Measurements from ENCODE around the gene EFCAB14. TPM values are rescaled to one million over a fixed set of nuclear protein-coding genes. Genes with fewer than 3 reads are reported as not detected.

The EFCAB14 gene
- total and polyA plus RNA-seq, 2 experiments from 2014 or later: 23.3 to 49.0 TPM

GRCh38 chr1:46677339-46677738 is 41.6 kb downstream of the EFCAB14 start (continued):
- TF ChIP-seq, protein P1, sequence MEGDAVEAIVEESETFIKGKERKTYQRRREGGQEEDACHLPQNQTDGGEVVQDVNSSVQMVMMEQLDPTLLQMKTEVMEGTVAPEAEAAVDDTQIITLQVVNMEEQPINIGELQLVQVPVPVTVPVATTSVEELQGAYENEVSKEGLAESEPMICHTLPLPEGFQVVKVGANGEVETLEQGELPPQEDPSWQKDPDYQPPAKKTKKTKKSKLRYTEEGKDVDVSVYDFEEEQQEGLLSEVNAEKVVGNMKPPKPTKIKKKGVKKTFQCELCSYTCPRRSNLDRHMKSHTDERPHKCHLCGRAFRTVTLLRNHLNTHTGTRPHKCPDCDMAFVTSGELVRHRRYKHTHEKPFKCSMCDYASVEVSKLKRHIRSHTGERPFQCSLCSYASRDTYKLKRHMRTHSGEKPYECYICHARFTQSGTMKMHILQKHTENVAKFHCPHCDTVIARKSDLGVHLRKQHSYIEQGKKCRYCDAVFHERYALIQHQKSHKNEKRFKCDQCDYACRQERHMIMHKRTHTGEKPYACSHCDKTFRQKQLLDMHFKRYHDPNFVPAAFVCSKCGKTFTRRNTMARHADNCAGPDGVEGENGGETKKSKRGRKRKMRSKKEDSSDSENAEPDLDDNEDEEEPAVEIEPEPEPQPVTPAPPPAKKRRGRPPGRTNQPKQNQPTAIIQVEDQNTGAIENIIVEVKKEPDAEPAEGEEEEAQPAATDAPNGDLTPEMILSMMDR (conservative IDR thresholded peaks at IDR 0.05; ENCODE audit: low read depth in 2 of 2): no peak
- no peak for TF ChIP-seq STAT1 (IDR thresholded peaks at IDR 0.05; ENCODE audit: unreplicated experiment)

- no peak for DNase-seq (ENCODE audit: low spot score)
- peaks cover 23% of the 10 kb centered on the region for H3K4me1 ChIP-seq (ENCODE audit: insufficient read depth)
These were observed 42.4 kb downstream of the EFCAB14 start for GRCh38 chr1:46676531-46676930.

More at GRCh38 chr1:46676531-46676930, 42.4 kb downstream of the EFCAB14 start:
- Mint-ChIP-seq H3K9me3 (no peaks in the 10 kb centered on the region), H3K4me1 (peaks cover 32% of the 10 kb centered on the region), H3K27me3 (ENCODE audit: insufficient read depth, low read depth, poor library complexity) (peaks cover 3% of the 10 kb centered on the region), H3K36me3 (ENCODE audit: low read depth) (peaks cover 31% of the 10 kb centered on the region), H3K27ac (peak overlapping the region; percentile 96), H3K4me3 (no peak overlapping the region)
- Histone ChIP-seq H3F3A (replicated peaks; ENCODE audit: low read depth) (no peaks in the 10 kb centered on the region), H3K27ac (ENCODE audit: low read depth) (no peak overlapping the region), H3K79me2 (replicated peaks; ENCODE audit: insufficient read depth) (no peaks in the 10 kb centered on the region), H3K27me3 (ENCODE audit: insufficient read depth) (no peaks in the 10 kb centered on the region), H4K20me1 (replicated peaks; ENCODE audit: insufficient read depth) (no peaks in the 10 kb centered on the region), H2AFZ (no peak overlapping the region), H3K9me2 (ENCODE audit: insufficient read depth) (no peaks in the 10 kb centered on the region), H3K36me3 (ENCODE audit: insufficient read depth) (peaks cover 6% of the 10 kb centered on the region), H3K4me2 (no peak overlapping the region), H3K4me3 (no peak overlapping the region)
- no peak for ATAC-seq
- TF ChIP-seq EZH2 (IDR thresholded peaks at IDR 0.05; ENCODE audit: low read depth, unreplicated experiment): no peak
- TF ChIP-seq POLR2AphosphoS5 (IDR thresholded peaks at IDR 0.05; ENCODE audit: low read depth): no peak
- TF ChIP-seq, protein P2, sequence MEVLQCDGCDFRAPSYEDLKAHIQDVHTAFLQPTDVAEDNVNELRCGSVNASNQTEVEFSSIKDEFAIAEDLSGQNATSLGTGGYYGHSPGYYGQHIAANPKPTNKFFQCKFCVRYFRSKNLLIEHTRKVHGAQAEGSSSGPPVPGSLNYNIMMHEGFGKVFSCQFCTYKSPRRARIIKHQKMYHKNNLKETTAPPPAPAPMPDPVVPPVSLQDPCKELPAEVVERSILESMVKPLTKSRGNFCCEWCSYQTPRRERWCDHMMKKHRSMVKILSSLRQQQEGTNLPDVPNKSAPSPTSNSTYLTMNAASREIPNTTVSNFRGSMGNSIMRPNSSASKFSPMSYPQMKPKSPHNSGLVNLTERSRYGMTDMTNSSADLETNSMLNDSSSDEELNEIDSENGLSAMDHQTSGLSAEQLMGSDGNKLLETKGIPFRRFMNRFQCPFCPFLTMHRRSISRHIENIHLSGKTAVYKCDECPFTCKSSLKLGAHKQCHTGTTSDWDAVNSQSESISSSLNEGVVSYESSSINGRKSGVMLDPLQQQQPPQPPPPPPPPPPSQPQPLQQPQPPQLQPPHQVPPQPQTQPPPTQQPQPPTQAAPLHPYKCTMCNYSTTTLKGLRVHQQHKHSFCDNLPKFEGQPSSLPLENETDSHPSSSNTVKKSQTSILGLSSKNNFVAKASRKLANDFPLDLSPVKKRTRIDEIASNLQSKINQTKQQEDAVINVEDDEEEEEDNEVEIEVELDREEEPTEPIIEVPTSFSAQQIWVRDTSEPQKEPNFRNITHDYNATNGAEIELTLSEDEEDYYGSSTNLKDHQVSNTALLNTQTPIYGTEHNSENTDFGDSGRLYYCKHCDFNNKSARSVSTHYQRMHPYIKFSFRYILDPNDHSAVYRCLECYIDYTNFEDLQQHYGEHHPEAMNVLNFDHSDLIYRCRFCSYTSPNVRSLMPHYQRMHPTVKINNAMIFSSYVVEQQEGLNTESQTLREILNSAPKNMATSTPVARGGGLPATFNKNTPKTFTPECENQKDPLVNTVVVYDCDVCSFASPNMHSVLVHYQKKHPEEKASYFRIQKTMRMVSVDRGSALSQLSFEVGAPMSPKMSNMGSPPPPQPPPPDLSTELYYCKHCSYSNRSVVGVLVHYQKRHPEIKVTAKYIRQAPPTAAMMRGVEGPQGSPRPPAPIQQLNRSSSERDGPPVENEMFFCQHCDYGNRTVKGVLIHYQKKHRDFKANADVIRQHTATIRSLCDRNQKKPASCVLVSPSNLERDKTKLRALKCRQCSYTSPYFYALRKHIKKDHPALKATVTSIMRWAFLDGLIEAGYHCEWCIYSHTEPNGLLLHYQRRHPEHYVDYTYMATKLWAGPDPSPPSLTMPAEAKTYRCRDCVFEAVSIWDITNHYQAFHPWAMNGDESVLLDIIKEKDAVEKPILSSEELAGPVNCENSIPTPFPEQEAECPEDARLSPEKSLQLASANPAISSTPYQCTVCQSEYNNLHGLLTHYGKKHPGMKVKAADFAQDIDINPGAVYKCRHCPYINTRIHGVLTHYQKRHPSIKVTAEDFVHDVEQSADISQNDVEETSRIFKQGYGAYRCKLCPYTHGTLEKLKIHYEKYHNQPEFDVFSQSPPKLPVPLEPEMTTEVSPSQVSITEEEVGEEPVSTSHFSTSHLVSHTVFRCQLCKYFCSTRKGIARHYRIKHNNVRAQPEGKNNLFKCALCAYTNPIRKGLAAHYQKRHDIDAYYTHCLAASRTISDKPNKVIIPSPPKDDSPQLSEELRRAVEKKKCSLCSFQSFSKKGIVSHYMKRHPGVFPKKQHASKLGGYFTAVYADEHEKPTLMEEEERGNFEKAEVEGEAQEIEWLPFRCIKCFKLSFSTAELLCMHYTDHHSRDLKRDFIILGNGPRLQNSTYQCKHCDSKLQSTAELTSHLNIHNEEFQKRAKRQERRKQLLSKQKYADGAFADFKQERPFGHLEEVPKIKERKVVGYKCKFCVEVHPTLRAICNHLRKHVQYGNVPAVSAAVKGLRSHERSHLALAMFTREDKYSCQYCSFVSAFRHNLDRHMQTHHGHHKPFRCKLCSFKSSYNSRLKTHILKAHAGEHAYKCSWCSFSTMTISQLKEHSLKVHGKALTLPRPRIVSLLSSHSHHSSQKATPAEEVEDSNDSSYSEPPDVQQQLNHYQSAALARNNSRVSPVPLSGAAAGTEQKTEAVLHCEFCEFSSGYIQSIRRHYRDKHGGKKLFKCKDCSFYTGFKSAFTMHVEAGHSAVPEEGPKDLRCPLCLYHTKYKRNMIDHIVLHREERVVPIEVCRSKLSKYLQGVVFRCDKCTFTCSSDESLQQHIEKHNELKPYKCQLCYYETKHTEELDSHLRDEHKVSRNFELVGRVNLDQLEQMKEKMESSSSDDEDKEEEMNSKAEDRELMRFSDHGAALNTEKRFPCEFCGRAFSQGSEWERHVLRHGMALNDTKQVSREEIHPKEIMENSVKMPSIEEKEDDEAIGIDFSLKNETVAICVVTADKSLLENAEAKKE (CRISPR knock-in tag; IDR thresholded peaks at IDR 0.05): no peak
- TF ChIP-seq ZNF331 (CRISPR knock-in tag; IDR thresholded peaks at IDR 0.05; ENCODE audit: low read depth): no peak
- TF ChIP-seq CREB1 (CRISPR knock-in tag; IDR thresholded peaks at IDR 0.05; ENCODE audit: low read depth): no peak
